ENCODE measurements around the gene TMTC3.

DNA sequence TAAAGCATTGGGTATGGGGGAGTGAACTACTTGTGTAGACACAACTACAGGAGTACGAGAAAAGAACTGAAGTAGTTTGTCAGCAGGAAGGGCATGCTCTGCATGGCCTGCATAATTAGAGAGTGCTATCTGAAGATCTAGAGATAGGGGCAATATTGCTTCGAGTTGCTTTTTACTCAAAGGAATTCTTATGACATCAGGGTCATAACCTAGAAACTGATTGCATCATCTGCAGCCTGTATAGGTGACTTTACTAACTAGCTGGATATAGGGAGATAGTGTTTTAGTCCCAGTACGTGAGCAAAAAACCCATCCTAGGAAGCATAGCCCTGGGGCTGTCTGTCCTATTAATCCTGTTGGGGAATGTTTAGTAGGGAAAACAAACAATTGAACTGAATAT lies 39.8 kb downstream of the TMTC3 start:
- TF ChIP-seq, protein P1, sequence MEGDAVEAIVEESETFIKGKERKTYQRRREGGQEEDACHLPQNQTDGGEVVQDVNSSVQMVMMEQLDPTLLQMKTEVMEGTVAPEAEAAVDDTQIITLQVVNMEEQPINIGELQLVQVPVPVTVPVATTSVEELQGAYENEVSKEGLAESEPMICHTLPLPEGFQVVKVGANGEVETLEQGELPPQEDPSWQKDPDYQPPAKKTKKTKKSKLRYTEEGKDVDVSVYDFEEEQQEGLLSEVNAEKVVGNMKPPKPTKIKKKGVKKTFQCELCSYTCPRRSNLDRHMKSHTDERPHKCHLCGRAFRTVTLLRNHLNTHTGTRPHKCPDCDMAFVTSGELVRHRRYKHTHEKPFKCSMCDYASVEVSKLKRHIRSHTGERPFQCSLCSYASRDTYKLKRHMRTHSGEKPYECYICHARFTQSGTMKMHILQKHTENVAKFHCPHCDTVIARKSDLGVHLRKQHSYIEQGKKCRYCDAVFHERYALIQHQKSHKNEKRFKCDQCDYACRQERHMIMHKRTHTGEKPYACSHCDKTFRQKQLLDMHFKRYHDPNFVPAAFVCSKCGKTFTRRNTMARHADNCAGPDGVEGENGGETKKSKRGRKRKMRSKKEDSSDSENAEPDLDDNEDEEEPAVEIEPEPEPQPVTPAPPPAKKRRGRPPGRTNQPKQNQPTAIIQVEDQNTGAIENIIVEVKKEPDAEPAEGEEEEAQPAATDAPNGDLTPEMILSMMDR (conservative IDR thresholded peaks at IDR 0.05) = no peak
- no peak for TF ChIP-seq ZFX (IDR thresholded peaks at IDR 0.05)

All from C4-2B (cell line).